Measurements from ENCODE around the gene GABRB2.
"Not testable (repeated sequence)": the region's sequence is repeated elsewhere in the genome, so short reads cannot be mapped to it uniquely, and the experiment has no call there.

Gene GABRB2

GRCh38 chr5:161256957-161257356 lies 289.6 kb downstream of the GABRB2 start:
- DNase-seq (ENCODE audit: low read depth in 1 of 2, low spot score in 1 of 2), result no peak

- not testable (repeated sequence) for DNase-seq (ENCODE audit: low read depth in 1 of 2, low spot score in 1 of 2)
Observed at GRCh38 chr5:161252955-161253354, 293.6 kb downstream of the GABRB2 start.

GRCh38 chr5:161246749-161247148 lies 299.8 kb downstream of the GABRB2 start:
- DNase-seq (ENCODE audit: low read depth in 1 of 2, low spot score in 1 of 2), result no peak

GRCh38 chr5:161245846-161246245 lies 300.7 kb downstream of the GABRB2 start:
- not testable (repeated sequence) for DNase-seq (ENCODE audit: low read depth in 1 of 2, low spot score in 1 of 2)
